ENCODE results near the gene PCYOX1L.

The PCYOX1L gene

GRCh38 chr5:149337736-149338135, 20.1 kb upstream of the PCYOX1L start:
- no peak for DNase-seq

- no peak for DNase-seq
These were observed 19.5 kb upstream of the PCYOX1L start for GRCh38 chr5:149338364-149338763.

GRCh38 chr5:149340920-149341319, 16.9 kb upstream of the PCYOX1L start:
- DNase-seq = no peak

GRCh38 chr5:149341876-149342275, 16.0 kb upstream of the PCYOX1L start:
- DNase-seq = no peak

- no peak for DNase-seq
These were observed 13.7 kb upstream of the PCYOX1L start for GRCh38 chr5:149344151-149344550.

GRCh38 chr5:149345147-149345891, 12.5 kb upstream of the PCYOX1L start, which contains the start of gene GRPEL2:
TSS of gene GRPEL2 (plus strand) at chr5:149345499. CDS start at chr5:149345540, 41 bp downstream.
- peak; percentile 66 to 80 (median 76) for DNase-seq

- no peak for DNase-seq
These were observed 12.0 kb upstream of the PCYOX1L start for GRCh38 chr5:149345892-149346222.

GRCh38 chr5:149348518-149348917, 9.3 kb upstream of the PCYOX1L start:
- no peak for DNase-seq

GRCh38 chr5:149349382-149349781, 8.5 kb upstream of the PCYOX1L start:
- no peak for DNase-seq

- DNase-seq = no peak
These were observed 5.7 kb upstream of the PCYOX1L start for GRCh38 chr5:149352169-149352568.

GRCh38 chr5:149353911-149354310, 3.9 kb upstream of the PCYOX1L start:
- no peak for DNase-seq

- DNase-seq = no peak
These were observed 2.2 kb upstream of the PCYOX1L start for GRCh38 chr5:149355688-149356087.

GRCh38 chr5:149356391-149356790, 1.5 kb upstream of the PCYOX1L start:
- no peak for DNase-seq

- DNase-seq = peak in 1 of 4 experiments; percentile 27
These were observed 427 bp downstream of the PCYOX1L start for GRCh38 chr5:149358294-149358651.

- DNase-seq = no peak
These were observed 1.1 kb downstream of the PCYOX1L start for GRCh38 chr5:149358868-149359495.

GRCh38 chr5:149360272-149360671, 2.4 kb downstream of the PCYOX1L start:
- no peak for DNase-seq

GRCh38 chr5:149362541-149362940, 4.7 kb downstream of the PCYOX1L start:
- DNase-seq = no peak

GRCh38 chr5:149363358-149363757, 5.5 kb downstream of the PCYOX1L start:
- no peak for DNase-seq

- no peak for DNase-seq
These were observed 6.1 kb downstream of the PCYOX1L start for GRCh38 chr5:149363936-149364335.

GRCh38 chr5:149364719-149365118, 6.9 kb downstream of the PCYOX1L start:
- no peak for DNase-seq

GRCh38 chr5:149365418-149365817, 7.6 kb downstream of the PCYOX1L start:
- DNase-seq = no peak

GRCh38 chr5:149366169-149366729, 8.4 kb downstream of the PCYOX1L start:
- no peak for DNase-seq

GRCh38 chr5:149367249-149367971, 9.6 kb downstream of the PCYOX1L start:
- peak in 3 of 4 experiments; percentile 8 to 28 (median 26) for DNase-seq

All from activated naive CD4-positive, alpha-beta T cell (primary cell).